DOHH2 (cell line): Measurements from ENCODE around the gene MTPN.

ENCODE experiments used
- H3F3A ChIP-seq: fragments of 200-600 bp; sonication (generic), shearing (Covaris generic); 2 replicates; pipeline ENCODE4 v1.6.0; 2016; ENCODE audit warnings: antibody characterized with exemption, mild to moderate bottlenecking; ENCODE audit not compliant: control insufficient read depth, insufficient read depth
- H3K27ac ChIP-seq: fragments of 200-600 bp; sonication (generic); 2 replicates; pipeline ENCODE4 v1.5.1; 2014; ENCODE audit warnings: low read depth, mild to moderate bottlenecking, low read length, moderate library complexity
- H3K27me3 ChIP-seq: fragments of 200-600 bp; sonication (generic); 2 replicates; pipeline ENCODE4 v1.6.1; 2014; ENCODE audit warnings: mild to moderate bottlenecking, low read length, mixed read lengths; ENCODE audit not compliant: control insufficient read depth
- H3K36me3 ChIP-seq: fragments of 200-600 bp; sonication (generic); 2 replicates; pipeline ENCODE4 v1.6.1; 2014; ENCODE audit warnings: mild to moderate bottlenecking, low read length, moderate library complexity, mixed read lengths; ENCODE audit not compliant: control insufficient read depth
- H3K4me1 ChIP-seq: fragments of 200-600 bp; sonication (generic); 2 replicates; pipeline ENCODE4 v1.6.1; 2014; ENCODE audit warnings: mild to moderate bottlenecking, low read length, mixed read lengths; ENCODE audit not compliant: control insufficient read depth
- H3K4me2 ChIP-seq: fragments of 200-600 bp; sonication (generic); 2 replicates; pipeline ENCODE4 v1.6.0; 2014; ENCODE audit warnings: mild to moderate bottlenecking, low read length, moderate library complexity
- H3K4me3 ChIP-seq: fragments of 200-600 bp; sonication (generic); 2 replicates; pipeline ENCODE4 v1.5.1; 2014; ENCODE audit warnings: mild to moderate bottlenecking, low read length, mixed read lengths
- H3K79me2 ChIP-seq: fragments of 200-600 bp; sonication (generic); 2 replicates; pipeline ENCODE4 v1.6.1; 2014; ENCODE audit warnings: mild to moderate bottlenecking, low read length, mixed read lengths; ENCODE audit not compliant: control insufficient read depth
- H3K9me2 ChIP-seq: fragments of 200-600 bp; sonication (generic); replicated peaks from 2 replicates; pipeline ENCODE4 v1.6.1; 2014; ENCODE audit warnings: mild to moderate bottlenecking, low read length, mixed read lengths; ENCODE audit not compliant: control insufficient read depth
- H3K9me3 ChIP-seq: fragments of 200-600 bp; sonication (generic); 2 replicates; pipeline ENCODE4 v1.6.1; 2014; ENCODE audit warnings: antibody characterized with exemption, low read length, mixed read lengths; ENCODE audit not compliant: control insufficient read depth, insufficient read depth
- H4K20me1 ChIP-seq: fragments of 200-600 bp; sonication (generic); 2 replicates; pipeline ENCODE4 v1.6.0; 2014; ENCODE audit warnings: low read depth, mild to moderate bottlenecking, antibody characterized with exemption, low read length, moderate library complexity; ENCODE audit not compliant: control insufficient read depth, insufficient read depth
- EZH2phosphoT487 ChIP-seq: fragments of 200-600 bp; sonication (generic); IDR thresholded peaks from 2 replicates; pipeline ENCODE4 v1.6.1; 2017; ENCODE audit warnings: borderline replicate concordance, mild to moderate bottlenecking, antibody characterized with exemption, low read length, moderate library complexity, mixed read lengths
- TF ChIP-seq, protein P1 (sequence below): fragments of 200-600 bp; sonication (generic); IDR thresholded peaks from one replicate; pipeline ENCODE4 v1.5.1; 2014; ENCODE audit warnings: antibody characterized with exemption, mild to moderate bottlenecking, low read depth, low read length; ENCODE audit not compliant: poor library complexity, severe bottlenecking

The MTPN gene

GRCh38 chr7:135879233-135879632 is 97.9 kb downstream of the MTPN start:
- no peaks in the 10 kb centered on the region for H3F3A ChIP-seq
- H3K79me2 ChIP-seq, result no peaks in the 10 kb centered on the region
- H3K4me3 ChIP-seq, result no peak overlapping the region
- no peaks in the 10 kb centered on the region for H3K9me3 ChIP-seq
- no peak overlapping the region for H3K27ac ChIP-seq
- TF ChIP-seq, protein P1, sequence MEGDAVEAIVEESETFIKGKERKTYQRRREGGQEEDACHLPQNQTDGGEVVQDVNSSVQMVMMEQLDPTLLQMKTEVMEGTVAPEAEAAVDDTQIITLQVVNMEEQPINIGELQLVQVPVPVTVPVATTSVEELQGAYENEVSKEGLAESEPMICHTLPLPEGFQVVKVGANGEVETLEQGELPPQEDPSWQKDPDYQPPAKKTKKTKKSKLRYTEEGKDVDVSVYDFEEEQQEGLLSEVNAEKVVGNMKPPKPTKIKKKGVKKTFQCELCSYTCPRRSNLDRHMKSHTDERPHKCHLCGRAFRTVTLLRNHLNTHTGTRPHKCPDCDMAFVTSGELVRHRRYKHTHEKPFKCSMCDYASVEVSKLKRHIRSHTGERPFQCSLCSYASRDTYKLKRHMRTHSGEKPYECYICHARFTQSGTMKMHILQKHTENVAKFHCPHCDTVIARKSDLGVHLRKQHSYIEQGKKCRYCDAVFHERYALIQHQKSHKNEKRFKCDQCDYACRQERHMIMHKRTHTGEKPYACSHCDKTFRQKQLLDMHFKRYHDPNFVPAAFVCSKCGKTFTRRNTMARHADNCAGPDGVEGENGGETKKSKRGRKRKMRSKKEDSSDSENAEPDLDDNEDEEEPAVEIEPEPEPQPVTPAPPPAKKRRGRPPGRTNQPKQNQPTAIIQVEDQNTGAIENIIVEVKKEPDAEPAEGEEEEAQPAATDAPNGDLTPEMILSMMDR, result no peak
- no peak for TF ChIP-seq EZH2phosphoT487
- H3K4me2 ChIP-seq, result no peak overlapping the region
- H3K36me3 ChIP-seq, result no peaks in the 10 kb centered on the region
- H3K4me1 ChIP-seq, result peaks cover 10% of the 10 kb centered on the region
- H4K20me1 ChIP-seq, result no peaks in the 10 kb centered on the region
- peaks cover 35% of the 10 kb centered on the region for H3K27me3 ChIP-seq
- H3K9me2 ChIP-seq, result no peaks in the 10 kb centered on the region

- H3K4me2 ChIP-seq, result no peak overlapping the region
- no peaks in the 10 kb centered on the region for H3F3A ChIP-seq
- H4K20me1 ChIP-seq, result no peaks in the 10 kb centered on the region
- peaks cover 10% of the 10 kb centered on the region for H3K4me1 ChIP-seq
- H3K79me2 ChIP-seq, result no peaks in the 10 kb centered on the region
- H3K27me3 ChIP-seq, result peaks cover 35% of the 10 kb centered on the region
- TF ChIP-seq EZH2phosphoT487, result no peak
- TF ChIP-seq, protein P1, result no peak
- no peaks in the 10 kb centered on the region for H3K9me2 ChIP-seq
- H3K4me3 ChIP-seq, result no peak overlapping the region
- H3K27ac ChIP-seq, result no peak overlapping the region
- no peaks in the 10 kb centered on the region for H3K9me3 ChIP-seq
- no peaks in the 10 kb centered on the region for H3K36me3 ChIP-seq
These were observed 98.9 kb downstream of the MTPN start for GRCh38 chr7:135878284-135878683.

- Histone ChIP-seq H4K20me1 (no peaks in the 10 kb centered on the region), H3K79me2 (no peaks in the 10 kb centered on the region), H3K4me3 (no peak overlapping the region), H3K9me3 (no peaks in the 10 kb centered on the region), H3K27me3 (peaks cover 35% of the 10 kb centered on the region), H3K36me3 (no peaks in the 10 kb centered on the region), H3F3A (no peaks in the 10 kb centered on the region), H3K9me2 (no peaks in the 10 kb centered on the region), H3K27ac (no peak overlapping the region), H3K4me2 (no peak overlapping the region; the same call in 1 of the 2 replicates), H3K4me1 (peaks cover 10% of the 10 kb centered on the region)
- TF ChIP-seq, protein P1, result no peak
- TF ChIP-seq EZH2phosphoT487, result no peak
These were observed 99.4 kb downstream of the MTPN start for GRCh38 chr7:135877805-135878204.
